Esophagus muscularis mucosa (tissue), 4 donors: ENCODE measurements around the gene DNAJC19.

Experiments
- EP300 ChIP-seq: sonication (generic); formaldehyde crosslinking; IDR thresholded peaks from one replicate; pipeline ENCODE4 v1.6.1; 2017; ENCODE audit warnings: antibody characterized with exemption
- POLR2A ChIP-seq: fragments of 450-650 bp; IDR thresholded peaks from one replicate; pipeline ENCODE4 v1.6.1; 2017; ENCODE audit warnings: antibody characterized with exemption, moderate library complexity, mild to moderate bottlenecking, low read depth
- TF ChIP-seq, protein P1 (sequence below), 3 experiments: fragments of 200-600 bp in 2 of 3; fragments of 450-650 bp in 1 of 3; sonication (generic) in 2 of 3; IDR thresholded peaks; one replicate each; pipeline ENCODE4 v1.5.1; 2017 to 2019; ENCODE audit warnings: antibody characterized with exemption in 3 of 3, mild to moderate bottlenecking in 2 of 3, moderate library complexity in 1 of 3

DNA sequence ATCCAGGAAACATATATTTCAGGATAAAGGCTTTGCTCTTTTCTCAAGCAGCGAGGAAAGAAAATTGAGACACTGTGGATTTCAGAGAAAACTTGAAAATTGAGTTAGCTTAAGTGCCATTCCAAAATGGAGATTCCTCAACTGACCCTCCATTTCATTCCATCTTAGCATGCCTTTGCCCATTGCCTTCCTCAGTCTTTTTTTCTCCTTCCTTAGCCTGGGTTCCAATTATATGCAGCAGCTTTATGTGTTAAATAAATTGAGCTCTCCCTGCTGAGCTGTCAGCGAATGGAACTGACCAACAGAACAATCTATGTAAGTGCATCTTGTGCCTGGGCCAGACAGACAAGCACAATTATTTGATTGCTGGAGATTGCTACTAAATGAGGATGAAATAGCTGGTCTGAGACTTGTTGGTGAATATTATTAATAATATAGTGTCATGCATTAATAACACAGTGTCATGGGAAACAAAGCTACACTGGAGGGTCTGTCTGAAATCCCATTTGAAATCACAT, 6.9 kb upstream of the DNAJC19 start:
- TF ChIP-seq, protein P1, sequence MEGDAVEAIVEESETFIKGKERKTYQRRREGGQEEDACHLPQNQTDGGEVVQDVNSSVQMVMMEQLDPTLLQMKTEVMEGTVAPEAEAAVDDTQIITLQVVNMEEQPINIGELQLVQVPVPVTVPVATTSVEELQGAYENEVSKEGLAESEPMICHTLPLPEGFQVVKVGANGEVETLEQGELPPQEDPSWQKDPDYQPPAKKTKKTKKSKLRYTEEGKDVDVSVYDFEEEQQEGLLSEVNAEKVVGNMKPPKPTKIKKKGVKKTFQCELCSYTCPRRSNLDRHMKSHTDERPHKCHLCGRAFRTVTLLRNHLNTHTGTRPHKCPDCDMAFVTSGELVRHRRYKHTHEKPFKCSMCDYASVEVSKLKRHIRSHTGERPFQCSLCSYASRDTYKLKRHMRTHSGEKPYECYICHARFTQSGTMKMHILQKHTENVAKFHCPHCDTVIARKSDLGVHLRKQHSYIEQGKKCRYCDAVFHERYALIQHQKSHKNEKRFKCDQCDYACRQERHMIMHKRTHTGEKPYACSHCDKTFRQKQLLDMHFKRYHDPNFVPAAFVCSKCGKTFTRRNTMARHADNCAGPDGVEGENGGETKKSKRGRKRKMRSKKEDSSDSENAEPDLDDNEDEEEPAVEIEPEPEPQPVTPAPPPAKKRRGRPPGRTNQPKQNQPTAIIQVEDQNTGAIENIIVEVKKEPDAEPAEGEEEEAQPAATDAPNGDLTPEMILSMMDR (IDR thresholded peaks at IDR 0.05) = no peak
- TF ChIP-seq POLR2A (no peak), EP300 (no peak)
